ENCODE data around the gene ELFN1.

Gene ELFN1

GRCh38 chr7:1669954-1670893, at the start of gene ELFN1:
ELFN1 (plus strand) TSS chr7:1670277; CDS start chr7:1744597, 74,320 bp downstream.
- no peak for DNase-seq (ENCODE audit: low read depth)

GRCh38 chr7:1620835-1621234, 49.2 kb upstream of the ELFN1 start:
- no peak for DNase-seq (ENCODE audit: low read depth)

DNA sequence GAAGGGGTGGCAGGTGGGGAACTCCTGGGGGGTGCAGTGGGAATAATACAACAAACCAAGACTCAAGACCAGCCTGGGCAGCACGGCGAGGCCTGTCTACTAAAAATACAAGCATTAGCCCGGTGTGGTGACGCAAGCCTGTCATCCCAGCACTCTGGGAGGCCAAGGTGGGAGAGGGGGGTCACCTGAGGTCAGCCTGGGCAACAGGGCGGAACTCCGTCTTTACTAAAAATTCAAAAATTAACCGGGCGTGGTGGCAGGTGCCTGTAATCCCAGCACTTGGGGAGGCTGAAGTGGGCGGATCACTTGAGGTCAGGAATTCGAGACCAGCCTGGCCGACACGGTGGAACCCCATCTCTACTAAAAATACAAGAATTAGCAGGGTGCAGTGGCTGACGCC, 48.4 kb upstream of the ELFN1 start:
- DNase-seq (ENCODE audit: low read depth) = no peak

DNA sequence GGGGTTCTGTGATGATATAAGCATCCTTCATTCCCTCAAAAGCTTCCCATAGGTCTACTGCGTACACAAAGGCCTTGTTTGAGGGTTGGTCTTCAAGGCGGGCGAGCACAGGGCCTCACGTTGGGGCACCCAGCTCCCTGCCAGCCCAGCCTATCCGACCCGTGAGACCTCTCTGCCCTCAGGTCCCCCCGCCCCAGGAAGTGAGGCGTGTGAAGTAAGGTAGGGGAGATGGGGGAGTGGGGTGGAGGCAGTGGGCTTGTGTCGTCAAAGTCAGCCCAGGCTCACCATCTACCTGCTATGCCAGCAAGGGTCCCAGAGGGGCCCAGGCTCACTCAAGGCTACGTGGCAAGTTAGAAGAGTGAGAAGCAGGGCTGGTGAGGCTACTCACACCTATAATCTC, 47.6 kb upstream of the ELFN1 start:
- DNase-seq (ENCODE audit: low read depth) = no peak

DNA sequence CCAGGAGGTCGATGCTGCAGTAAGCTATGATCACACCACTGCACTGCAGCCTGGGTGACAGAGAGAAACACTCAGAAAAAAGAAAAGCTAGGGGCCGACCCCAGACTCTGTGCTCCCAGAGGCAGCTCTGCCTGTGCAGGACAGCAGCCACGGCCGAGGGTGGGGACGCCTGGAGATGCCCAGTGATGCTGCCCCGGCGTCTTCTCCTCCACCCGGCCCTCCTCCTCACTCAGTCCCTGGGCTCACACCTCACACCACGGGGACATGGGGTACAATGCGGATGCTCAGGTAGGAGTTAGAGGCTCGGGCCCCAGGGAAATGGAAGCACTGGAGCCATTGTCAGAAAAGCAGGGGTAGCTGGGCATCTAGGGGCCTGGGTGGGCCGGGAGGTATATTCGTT, 46.3 kb upstream of the ELFN1 start:
- DNase-seq (ENCODE audit: low read depth) = no peak

GRCh38 chr7:1624999-1625927, 44.8 kb upstream of the ELFN1 start:
- no peak for DNase-seq (ENCODE audit: low read depth)

DNA sequence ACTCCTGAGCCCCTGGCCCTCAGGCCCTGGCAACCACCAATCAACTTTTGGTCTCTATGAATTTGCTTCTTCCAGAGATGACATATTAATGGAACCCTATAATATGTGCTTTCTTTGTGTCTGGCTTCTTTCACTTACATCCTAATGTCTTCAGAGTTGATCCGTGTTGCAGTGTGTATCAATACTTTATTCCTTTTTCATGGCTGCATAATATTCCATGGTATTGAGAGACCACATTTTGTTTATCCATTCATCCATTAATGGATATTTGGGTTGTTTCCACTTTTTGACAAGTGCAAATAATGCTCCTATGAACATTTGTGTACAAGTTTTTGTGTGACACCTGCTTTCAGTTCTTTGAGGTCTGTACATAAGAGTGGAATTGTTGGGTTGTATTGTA, 43.3 kb upstream of the ELFN1 start:
- DNase-seq (ENCODE audit: low read depth) = no peak

GRCh38 chr7:1630700-1631336, 39.3 kb upstream of the ELFN1 start:
- no peak for DNase-seq (ENCODE audit: low read depth)

GRCh38 chr7:1631678-1632077, 38.4 kb upstream of the ELFN1 start:
- DNase-seq (ENCODE audit: low read depth) = no peak

DNA sequence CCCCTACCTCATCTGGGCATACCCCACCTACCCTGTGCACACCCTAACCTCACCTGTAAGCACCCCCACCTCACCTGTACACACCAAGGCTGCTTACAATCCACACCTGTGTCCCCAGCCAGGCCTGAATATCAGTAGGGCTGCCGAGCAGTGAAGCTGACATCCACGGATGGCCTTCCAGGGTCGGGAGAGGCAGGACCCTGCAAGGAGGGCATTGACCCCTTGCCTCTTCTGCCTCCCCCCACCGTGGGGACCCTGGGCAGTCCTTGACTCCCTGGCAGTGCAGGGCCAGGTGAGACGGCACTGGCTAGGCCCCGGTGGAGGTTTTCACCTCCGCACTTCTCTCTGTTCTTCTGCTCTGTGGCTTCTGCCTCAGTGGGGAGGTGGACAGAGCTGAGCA, 37.6 kb upstream of the ELFN1 start:
- DNase-seq (ENCODE audit: low read depth) = no peak

DNA sequence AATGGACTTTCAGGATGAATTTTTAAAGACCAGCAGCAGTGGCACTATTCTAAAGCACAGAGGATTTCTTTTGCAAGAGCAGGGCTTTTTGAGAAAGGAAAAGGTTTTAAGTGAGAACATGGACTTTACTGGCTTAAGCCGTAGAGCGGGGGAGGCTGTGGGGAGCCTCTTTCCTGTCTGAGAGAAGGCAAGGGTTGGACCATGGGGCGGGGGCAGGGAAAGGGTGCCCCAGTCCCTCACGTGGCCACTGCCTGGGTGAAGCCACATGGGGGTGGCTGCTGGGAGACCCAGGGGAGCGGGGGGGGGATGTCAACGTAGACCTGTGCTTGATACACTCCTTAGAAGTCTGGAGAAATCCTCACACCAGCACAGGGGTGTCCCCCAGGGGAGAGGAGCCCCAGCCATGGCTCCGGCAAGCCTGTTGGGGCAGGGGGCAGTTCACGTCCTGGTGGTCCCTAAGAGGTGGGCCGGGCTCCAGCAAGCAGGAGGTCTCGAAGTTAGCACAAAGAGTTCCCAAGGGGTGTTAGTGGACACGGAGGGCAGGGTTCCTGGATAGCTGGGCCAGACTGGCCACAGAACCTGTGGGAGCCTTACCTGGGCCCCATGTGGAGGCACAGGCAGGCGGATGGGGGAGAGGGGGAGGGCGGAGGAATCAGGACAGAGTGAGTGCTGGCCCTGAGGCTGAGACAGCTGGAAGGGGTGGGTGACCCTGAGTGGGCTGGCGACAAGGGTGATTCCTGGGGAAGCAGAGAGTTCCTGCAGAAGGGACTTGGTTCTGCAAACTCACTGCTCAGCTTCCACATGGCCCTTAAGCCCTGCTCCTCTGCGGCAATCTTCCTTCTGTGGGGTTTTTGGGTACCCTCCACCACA, 36.9 kb upstream of the ELFN1 start:
- no peak for DNase-seq (ENCODE audit: low read depth)

- DNase-seq (ENCODE audit: low read depth) = no peak
These were observed 34.7 kb upstream of the ELFN1 start for GRCh38 chr7:1635401-1635800.

- no peak for DNase-seq (ENCODE audit: low read depth)
These were observed 32.9 kb upstream of the ELFN1 start for GRCh38 chr7:1637155-1637554.

DNA sequence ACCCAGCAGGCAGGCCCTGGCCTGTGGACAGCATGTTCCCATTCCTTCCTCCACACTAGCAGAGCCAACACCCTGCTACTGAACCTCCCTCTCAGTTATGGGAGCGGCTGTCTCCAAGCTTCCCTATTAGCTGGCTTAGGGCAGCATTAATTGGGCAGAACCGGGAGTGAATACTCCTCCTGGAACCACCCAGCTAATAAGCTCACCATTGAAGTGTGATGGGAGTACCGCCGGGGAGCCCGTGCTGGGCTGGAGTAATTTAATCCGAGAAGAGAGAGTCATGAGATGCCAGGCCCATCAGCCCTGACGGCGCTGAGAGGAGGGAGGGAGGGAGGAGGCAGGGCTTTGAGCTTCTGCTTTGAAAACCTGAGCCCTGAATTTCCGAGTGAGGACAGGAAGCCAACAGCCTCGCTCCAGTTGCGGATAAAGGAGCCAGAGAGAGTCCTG, 31.8 kb upstream of the ELFN1 start:
- no peak for DNase-seq (ENCODE audit: low read depth)

GRCh38 chr7:1639071-1639470, 31.0 kb upstream of the ELFN1 start:
- no peak for DNase-seq (ENCODE audit: low read depth)

- no peak for DNase-seq (ENCODE audit: low read depth)
These were observed 30.4 kb upstream of the ELFN1 start for GRCh38 chr7:1639532-1640175.

DNA sequence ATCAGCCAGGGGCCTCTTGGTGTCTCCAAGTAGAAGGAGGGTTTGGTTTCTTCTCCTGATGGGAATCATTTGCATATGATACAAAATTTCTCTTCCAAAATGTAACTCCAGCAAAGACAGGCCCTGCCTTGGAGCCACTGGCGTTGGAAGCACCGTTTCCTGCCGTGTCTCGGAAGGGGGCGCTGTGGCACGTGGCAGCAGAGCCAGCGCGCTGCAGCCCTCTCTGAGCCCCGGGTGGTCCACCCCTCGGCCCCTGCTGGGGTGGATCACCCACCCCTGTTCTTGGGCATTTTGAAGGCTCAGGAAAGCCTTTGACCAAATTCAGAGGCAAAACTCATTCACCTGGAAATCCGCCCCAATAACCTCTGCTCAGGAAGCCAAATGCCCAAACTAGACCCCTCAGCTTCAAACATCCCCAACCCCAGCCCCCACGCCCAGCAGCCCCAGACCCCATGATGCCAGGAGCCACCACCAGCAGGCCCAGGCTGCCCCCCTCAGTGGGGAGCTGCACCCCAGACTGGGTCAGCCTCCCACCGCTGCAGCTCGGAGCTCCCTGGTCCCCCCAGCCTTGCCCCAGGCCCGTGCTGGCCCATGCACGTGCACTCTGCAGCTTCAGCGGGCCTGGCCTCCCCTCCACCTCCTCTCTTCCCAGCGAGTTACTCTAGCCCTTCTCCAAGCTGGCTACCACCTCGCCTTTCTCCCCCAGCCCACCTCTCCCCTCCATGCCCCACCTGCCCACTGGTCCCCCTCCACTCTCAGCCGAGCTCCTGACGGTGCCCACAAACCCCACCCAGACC, 29.5 kb upstream of the ELFN1 start:
- no peak for DNase-seq (ENCODE audit: low read depth)

- DNase-seq (ENCODE audit: low read depth) = no peak
These were observed 28.9 kb upstream of the ELFN1 start for GRCh38 chr7:1641173-1641572.

DNA sequence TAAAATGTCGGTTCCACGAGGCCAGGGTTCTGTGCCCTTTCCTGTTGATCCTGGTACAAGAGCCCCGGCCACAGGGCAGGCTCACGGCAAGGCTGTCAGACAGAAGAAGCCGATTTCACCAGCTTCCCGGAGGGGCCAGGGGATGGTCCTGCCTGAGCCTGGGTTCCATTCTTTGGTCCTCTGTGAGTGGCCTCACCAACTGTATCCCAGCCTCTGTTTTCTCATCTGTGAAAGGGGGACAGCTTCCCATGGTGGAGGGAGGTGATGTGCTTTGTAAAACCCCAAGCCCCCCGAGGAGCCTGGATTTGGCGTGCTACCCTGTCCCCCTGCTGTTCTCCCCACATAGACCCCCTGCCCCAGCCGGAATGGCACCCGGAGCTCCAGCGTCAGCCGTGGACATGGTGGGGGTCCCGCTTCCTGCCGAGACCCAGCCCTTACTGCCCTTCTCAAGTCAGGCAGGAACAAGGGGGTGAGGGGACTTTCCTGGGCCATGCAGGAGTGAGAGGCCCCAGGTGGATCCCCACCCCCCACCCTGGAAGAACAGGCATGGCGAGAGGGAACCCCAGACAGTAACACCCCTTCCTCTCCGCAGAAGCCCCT, 28.3 kb upstream of the ELFN1 start:
- DNase-seq (ENCODE audit: low read depth) = no peak
